ENCODE data around the gene SERPING1.

- TF ChIP-seq CTCF (conservative IDR thresholded peaks at IDR 0.05) (no peak), ZFX (IDR thresholded peaks at IDR 0.05) (no peak)
These were observed 41.4 kb downstream of the SERPING1 start for GRCh38 chr11:57638811-57639320.
